Gastrocnemius medialis (tissue), 4 donors: ENCODE results near the gene ARHGAP10.

ENCODE experiments used
- POLR2A ChIP-seq, 2 donors: fragments of 450-650 bp; IDR thresholded peaks; one replicate each; pipeline ENCODE4 v1.6.1; 2017; ENCODE audit warnings: antibody characterized with exemption in 2 of 2, mild to moderate bottlenecking in 2 of 2, moderate library complexity in 2 of 2
- TF ChIP-seq, protein P1 (sequence below), 5 experiments: fragments of 450-650 bp in 3 of 5; fragments of 200-600 bp in 2 of 5; sonication (generic) in 2 of 5; IDR thresholded peaks in 4 of 5; conservative IDR thresholded peaks in 1 of 5; 1 replicate in 4 of 5; 2 replicates in 1 of 5; pipeline ENCODE4 v1.5.1; 2016 to 2019; ENCODE audit warnings: antibody characterized with exemption in 5 of 5, mild to moderate bottlenecking in 3 of 5, moderate library complexity in 3 of 5

GRCh38 chr4:147831551-147832171 lies 99.8 kb downstream of the ARHGAP10 start:
- TF ChIP-seq, protein P1, sequence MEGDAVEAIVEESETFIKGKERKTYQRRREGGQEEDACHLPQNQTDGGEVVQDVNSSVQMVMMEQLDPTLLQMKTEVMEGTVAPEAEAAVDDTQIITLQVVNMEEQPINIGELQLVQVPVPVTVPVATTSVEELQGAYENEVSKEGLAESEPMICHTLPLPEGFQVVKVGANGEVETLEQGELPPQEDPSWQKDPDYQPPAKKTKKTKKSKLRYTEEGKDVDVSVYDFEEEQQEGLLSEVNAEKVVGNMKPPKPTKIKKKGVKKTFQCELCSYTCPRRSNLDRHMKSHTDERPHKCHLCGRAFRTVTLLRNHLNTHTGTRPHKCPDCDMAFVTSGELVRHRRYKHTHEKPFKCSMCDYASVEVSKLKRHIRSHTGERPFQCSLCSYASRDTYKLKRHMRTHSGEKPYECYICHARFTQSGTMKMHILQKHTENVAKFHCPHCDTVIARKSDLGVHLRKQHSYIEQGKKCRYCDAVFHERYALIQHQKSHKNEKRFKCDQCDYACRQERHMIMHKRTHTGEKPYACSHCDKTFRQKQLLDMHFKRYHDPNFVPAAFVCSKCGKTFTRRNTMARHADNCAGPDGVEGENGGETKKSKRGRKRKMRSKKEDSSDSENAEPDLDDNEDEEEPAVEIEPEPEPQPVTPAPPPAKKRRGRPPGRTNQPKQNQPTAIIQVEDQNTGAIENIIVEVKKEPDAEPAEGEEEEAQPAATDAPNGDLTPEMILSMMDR (IDR thresholded peaks at IDR 0.05 in 4 of 5, conservative IDR thresholded peaks at IDR 0.05 in 1 of 5) = no peak
- TF ChIP-seq POLR2A (IDR thresholded peaks at IDR 0.05) = peak in 1 of 2 donors; percentile 35
